Hepatocyte (in vitro differentiated cells): ENCODE measurements around the gene PARP8. TPM values are rescaled to one million over a fixed set of nuclear protein-coding genes. Genes with fewer than 3 reads are reported as not detected.

Source experiments
- DNase-seq: peaks from one replicate; pipeline ENCODE4 v3.0.0-alpha.2; 2016; ENCODE audit warnings: low spot score
- H2AFZ ChIP-seq: fragments of 200-600 bp; sonication (generic); 2 replicates; pipeline ENCODE4 v1.6.0; 2016; ENCODE audit warnings: antibody characterized with exemption, mild to moderate bottlenecking
- H3K27ac ChIP-seq: fragments of 200-600 bp; sonication (generic); 2 replicates; pipeline ENCODE4 v1.5.1; 2016; ENCODE audit warnings: mild to moderate bottlenecking
- H3K27me3 ChIP-seq: fragments of 200-600 bp; sonication (generic); 2 replicates; pipeline ENCODE4 v1.6.1; 2016
- H3K36me3 ChIP-seq: fragments of 200-600 bp; sonication (generic); replicated peaks from 2 replicates; pipeline ENCODE4 v1.5.1; 2016; ENCODE audit warnings: low read depth; ENCODE audit not compliant: insufficient read depth
- H3K4me1 ChIP-seq: fragments of 200-600 bp; sonication (generic); 2 replicates; pipeline ENCODE4 v1.5.1; 2016; ENCODE audit warnings: mild to moderate bottlenecking, moderate library complexity; ENCODE audit not compliant: insufficient read depth
- H3K4me2 ChIP-seq: fragments of 200-600 bp; sonication (generic); 2 replicates; pipeline ENCODE4 v1.6.0; 2016
- H3K4me3 ChIP-seq: fragments of 200-600 bp; sonication (generic); 2 replicates; pipeline ENCODE4 v1.5.1; 2016; ENCODE audit warnings: mild to moderate bottlenecking
- H3K79me2 ChIP-seq: fragments of 200-600 bp; sonication (generic); 2 replicates; pipeline ENCODE4 v1.6.0; 2017; ENCODE audit warnings: mild to moderate bottlenecking
- H3K9me2 ChIP-seq: fragments of 200-600 bp; sonication (generic); replicated peaks from 2 replicates; pipeline ENCODE4 v1.6.0; 2017; ENCODE audit warnings: mild to moderate bottlenecking; ENCODE audit not compliant: insufficient read depth
- H3K9me3 ChIP-seq: fragments of 200-600 bp; sonication (generic); 2 replicates; pipeline ENCODE4 v1.5.1; 2016; ENCODE audit warnings: low read depth, mild to moderate bottlenecking
- H4K20me1 ChIP-seq: fragments of 200-600 bp; sonication (generic); 2 replicates; pipeline ENCODE4 v1.6.0; 2016; ENCODE audit warnings: mild to moderate bottlenecking; ENCODE audit not compliant: insufficient read depth, poor library complexity, severe bottlenecking
- CTCF ChIP-seq: fragments of 200-600 bp; sonication (generic); IDR thresholded peaks from 2 replicates; pipeline ENCODE4 v1.5.1; 2016; ENCODE audit warnings: antibody characterized with exemption, mild to moderate bottlenecking; ENCODE audit not compliant: poor library complexity
- EZH2 ChIP-seq: fragments of 200-600 bp; sonication (generic); IDR thresholded peaks from 2 replicates; pipeline ENCODE4 v1.6.1; 2016; ENCODE audit warnings: antibody characterized with exemption, mild to moderate bottlenecking, borderline replicate concordance
- EZH2phosphoT487 ChIP-seq: fragments of 200-600 bp; sonication (generic); IDR thresholded peaks from one replicate; pipeline ENCODE4 v1.6.1; 2018; ENCODE audit warnings: antibody characterized with exemption, mild to moderate bottlenecking, low read depth, moderate library complexity; ENCODE audit not compliant: unreplicated experiment, severe bottlenecking
- WGBS: methylation state at CpG from one replicate; pipeline ENCODE4 v1.1.6; 2016; ENCODE audit warnings: low lambda C conversion rate; ENCODE audit errors: missing lambda C conversion rate; 5-methylcytosine and 5-hydroxymethylcytosine counted together
- polyA plus RNA-seq: library from polyadenylated mRNA; unstranded; fragments of >200 nt; fragmentation: Nextera tagmentation; extraction: Ambion mirVana; gene quantifications from 2 replicates; pipeline ENCODE4 v1.2.1, GENCODE V29; 2016
- total RNA-seq: library from RNA; depleted of rRNA; stranded (reverse); fragments of >200 nt; gene quantifications from 2 replicates; pipeline ENCODE4 v1.2.3, GENCODE V29; 2014

Gene PARP8
- total and polyA plus RNA-seq, 2 experiments from 2014 or later, result 11.9 to 18.0 TPM

DNA sequence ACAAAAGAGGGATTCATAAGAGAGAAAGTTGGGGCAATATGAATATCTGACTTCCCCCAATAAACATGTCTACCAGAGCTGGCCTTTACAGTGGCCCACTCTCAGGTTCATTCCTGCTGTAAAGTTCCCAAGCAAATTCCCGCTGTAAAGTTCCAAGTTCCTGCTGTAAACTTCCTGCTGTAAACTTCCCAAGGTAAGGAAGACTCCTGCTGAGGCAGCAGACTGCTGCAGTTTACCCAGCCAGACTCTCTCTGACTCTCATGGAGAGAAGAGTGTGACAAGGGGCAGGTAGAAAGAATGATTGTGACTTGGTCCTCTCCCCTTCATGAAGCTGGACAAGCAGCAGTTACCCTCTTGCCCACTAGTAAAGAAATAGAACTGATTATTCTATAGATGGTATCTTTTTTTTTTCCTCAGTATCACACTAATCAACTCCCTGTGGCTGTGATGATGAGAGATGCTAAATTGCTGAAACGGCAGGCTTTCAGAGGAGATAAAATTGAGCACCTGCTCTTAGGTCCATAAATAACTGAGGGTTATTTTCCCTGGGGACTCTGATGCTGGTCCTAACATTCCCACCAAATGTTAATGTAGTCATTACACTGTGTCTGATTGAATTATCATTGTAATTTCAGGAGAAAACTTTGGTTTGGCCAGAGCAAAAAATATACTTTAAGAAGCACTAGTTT lies 220.4 kb downstream of the PARP8 start:
- WGBS, result 52% methylated on average over 2 of the region's 2 CpGs

GRCh38 chr5:50887889-50888633 lies 221.6 kb downstream of the PARP8 start:
- Histone ChIP-seq H3K27me3 (no peaks in the 10 kb centered on the region), H3K4me1 (no peaks in the 10 kb centered on the region), H3K36me3 (no peaks in the 10 kb centered on the region), H3K4me2 (no peak overlapping the region), H3K9me2 (no peaks in the 10 kb centered on the region), H2AFZ (no peak overlapping the region), H3K9me3 (no peaks in the 10 kb centered on the region), H3K79me2 (no peaks in the 10 kb centered on the region), H3K4me3 (no peak overlapping the region), H3K27ac (no peak overlapping the region), H4K20me1 (no peaks in the 10 kb centered on the region)
- DNase-seq, result no peak
- no peak for TF ChIP-seq CTCF
- no peak for TF ChIP-seq EZH2
- 63% methylated on average over 3 of the region's 3 CpGs for WGBS

More for the DNA sequence above, 220.4 kb downstream of the PARP8 start:
- no peaks in the 10 kb centered on the region for H3K79me2 ChIP-seq
- DNase-seq, result no peak
- H3K9me3 ChIP-seq, result no peaks in the 10 kb centered on the region
- H4K20me1 ChIP-seq, result no peaks in the 10 kb centered on the region
- H3K4me2 ChIP-seq, result no peak overlapping the region
- H3K4me1 ChIP-seq, result no peaks in the 10 kb centered on the region
- no peaks in the 10 kb centered on the region for H3K9me2 ChIP-seq
- H2AFZ ChIP-seq, result no peak overlapping the region
- H3K27me3 ChIP-seq, result no peaks in the 10 kb centered on the region
- no peak for TF ChIP-seq EZH2
- no peak for TF ChIP-seq CTCF
- no peak for TF ChIP-seq EZH2phosphoT487
- H3K27ac ChIP-seq, result no peak overlapping the region
- H3K36me3 ChIP-seq, result no peaks in the 10 kb centered on the region
- no peak overlapping the region for H3K4me3 ChIP-seq

GRCh38 chr5:50888751-50889150 lies 222.3 kb downstream of the PARP8 start:
- WGBS, result 91% methylated on average over 1 of the region's 1 CpG
- H3K4me1 ChIP-seq, result no peaks in the 10 kb centered on the region
- H4K20me1 ChIP-seq, result no peaks in the 10 kb centered on the region
- H3K9me2 ChIP-seq, result no peaks in the 10 kb centered on the region
- TF ChIP-seq EZH2phosphoT487 (no peak), EZH2 (no peak), CTCF (no peak)
- no peaks in the 10 kb centered on the region for H3K9me3 ChIP-seq
- H3K4me2 ChIP-seq, result no peak overlapping the region
- no peaks in the 10 kb centered on the region for H3K36me3 ChIP-seq
- no peak for DNase-seq
- H3K4me3 ChIP-seq, result no peak overlapping the region
- no peaks in the 10 kb centered on the region for H3K27me3 ChIP-seq
- no peak overlapping the region for H2AFZ ChIP-seq
- no peaks in the 10 kb centered on the region for H3K79me2 ChIP-seq
- H3K27ac ChIP-seq, result no peak overlapping the region
